ENCODE data around the gene TSPAN9. TPM values are rescaled to one million over a fixed set of nuclear protein-coding genes. Genes with fewer than 3 reads are reported as not detected.

The TSPAN9 gene
- total and polyA plus RNA-seq, 8 donors: 1.4 to 58.3 (median 7.9) TPM

DNA sequence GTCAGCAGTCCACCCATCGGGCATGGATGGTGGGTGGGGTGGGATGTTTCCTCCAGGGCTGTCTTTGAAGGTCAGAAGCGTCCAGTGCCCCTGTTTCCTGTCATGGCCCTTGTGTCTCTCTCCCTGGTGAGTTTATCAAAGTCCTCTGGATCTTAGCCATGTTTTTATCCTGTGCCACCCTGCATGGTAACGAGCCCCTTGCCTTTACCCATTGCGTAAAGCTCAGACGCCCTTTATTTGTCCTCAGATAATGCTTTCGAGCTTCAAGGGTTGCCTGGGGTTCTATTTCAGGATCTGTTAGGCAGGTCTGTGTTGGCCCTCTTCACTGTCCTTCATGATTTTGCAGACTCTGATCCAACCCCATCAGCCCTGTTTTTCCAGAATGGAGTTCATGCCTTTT, 172.9 kb downstream of the TSPAN9 start:
- TF ChIP-seq POLR2A (IDR thresholded peaks at IDR 0.05): no peak
- TF ChIP-seq EP300 (IDR thresholded peaks at IDR 0.05): no peak
- TF ChIP-seq, protein P1, sequence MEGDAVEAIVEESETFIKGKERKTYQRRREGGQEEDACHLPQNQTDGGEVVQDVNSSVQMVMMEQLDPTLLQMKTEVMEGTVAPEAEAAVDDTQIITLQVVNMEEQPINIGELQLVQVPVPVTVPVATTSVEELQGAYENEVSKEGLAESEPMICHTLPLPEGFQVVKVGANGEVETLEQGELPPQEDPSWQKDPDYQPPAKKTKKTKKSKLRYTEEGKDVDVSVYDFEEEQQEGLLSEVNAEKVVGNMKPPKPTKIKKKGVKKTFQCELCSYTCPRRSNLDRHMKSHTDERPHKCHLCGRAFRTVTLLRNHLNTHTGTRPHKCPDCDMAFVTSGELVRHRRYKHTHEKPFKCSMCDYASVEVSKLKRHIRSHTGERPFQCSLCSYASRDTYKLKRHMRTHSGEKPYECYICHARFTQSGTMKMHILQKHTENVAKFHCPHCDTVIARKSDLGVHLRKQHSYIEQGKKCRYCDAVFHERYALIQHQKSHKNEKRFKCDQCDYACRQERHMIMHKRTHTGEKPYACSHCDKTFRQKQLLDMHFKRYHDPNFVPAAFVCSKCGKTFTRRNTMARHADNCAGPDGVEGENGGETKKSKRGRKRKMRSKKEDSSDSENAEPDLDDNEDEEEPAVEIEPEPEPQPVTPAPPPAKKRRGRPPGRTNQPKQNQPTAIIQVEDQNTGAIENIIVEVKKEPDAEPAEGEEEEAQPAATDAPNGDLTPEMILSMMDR (IDR thresholded peaks at IDR 0.05): no peak
- TF ChIP-seq POLR2AphosphoS5 (IDR thresholded peaks at IDR 0.05): no peak
- H3K27me3 ChIP-seq: no peaks in the 10 kb centered on the region
- DNase-seq: no peak
- no peaks in the 10 kb centered on the region for H3K9me3 ChIP-seq
- 61 to 77% (median 65%) methylated on average over 6 of the region's 6 CpGs for WGBS, 5 donors
- intact Hi-C loops (cut with DNase I; ENCODE audit: low total_unique reads): no loop called here
- no peak overlapping the region for H3K4me3 ChIP-seq
- peak overlapping the region in 3 of 5 donors; percentile 14 to 86 (median 15) for H3K27ac ChIP-seq
- H3K4me1 ChIP-seq: peaks cover 9 to 67% (median 31%) of the 10 kb centered on the region in 4 donors
- H3K36me3 ChIP-seq: peaks cover 0 to 3% (median 2%) of the 10 kb centered on the region in 4 donors

DNA sequence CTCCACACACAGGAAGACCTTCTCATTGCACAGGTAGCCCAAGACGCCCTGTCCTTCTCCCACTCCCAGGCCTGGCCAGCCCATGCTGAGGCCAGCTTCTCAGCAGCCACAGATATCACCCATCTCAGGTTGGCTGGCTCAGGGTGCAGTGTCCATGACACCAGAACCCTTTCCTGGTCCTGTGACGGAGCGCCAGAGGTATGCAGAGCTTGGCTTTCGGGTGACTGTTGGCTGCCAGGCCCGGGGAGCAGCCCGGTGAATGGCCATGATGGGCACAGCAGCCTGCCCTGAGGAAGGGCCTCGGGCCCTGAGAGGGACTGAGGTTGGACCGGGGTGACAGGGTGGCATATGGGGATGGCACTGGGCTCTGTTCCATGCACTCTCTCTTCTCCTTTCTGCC, 173.4 kb downstream of the TSPAN9 start:
- no peaks in the 10 kb centered on the region for H3K27me3 ChIP-seq
- DNase-seq: no peak
- intact Hi-C loops (cut with DNase I; ENCODE audit: low total_unique reads): no loop called here
- no peak overlapping the region for H3K4me3 ChIP-seq
- TF ChIP-seq POLR2AphosphoS5 (IDR thresholded peaks at IDR 0.05) (no peak), EP300 (IDR thresholded peaks at IDR 0.05) (no peak), POLR2A (IDR thresholded peaks at IDR 0.05) (no peak)
- TF ChIP-seq, protein P1 (IDR thresholded peaks at IDR 0.05): no peak
- H3K4me1 ChIP-seq: peaks cover 9 to 67% (median 31%) of the 10 kb centered on the region in 4 donors
- no peaks in the 10 kb centered on the region for H3K36me3 ChIP-seq
- no peaks in the 10 kb centered on the region for H3K9me3 ChIP-seq
- H3K27ac ChIP-seq: peak overlapping the region in 3 of 5 donors; percentile 15 to 86 (median 69)
- WGBS, 5 donors: 76 to 93% (median 92%) methylated on average over 8 of the region's 8 CpGs

DNA sequence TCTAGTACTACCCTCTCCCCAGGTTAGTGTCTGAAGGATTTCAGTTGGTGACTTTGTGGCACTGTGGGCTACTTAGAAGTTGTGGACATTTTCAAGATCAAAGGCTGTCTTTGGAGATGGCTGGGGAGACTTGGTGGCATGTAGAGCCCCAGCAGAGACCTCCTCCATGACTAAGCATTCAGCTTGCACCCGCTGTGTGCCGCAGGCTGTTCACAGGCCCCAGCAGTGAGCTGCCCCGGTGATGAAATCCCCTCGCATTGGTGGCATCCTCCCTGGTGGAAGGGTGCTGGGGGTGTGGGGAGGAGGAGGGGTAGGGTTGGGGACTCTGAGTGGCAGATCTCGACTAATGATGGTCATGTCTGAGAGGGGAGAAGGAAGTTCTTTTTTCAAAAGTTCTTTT, 173.9 kb downstream of the TSPAN9 start:
- Histone ChIP-seq H3K4me3 (no peak overlapping the region), H3K27me3 (no peaks in the 10 kb centered on the region), H3K27ac (peak overlapping the region in 3 of 5 donors; percentile 52 to 86 (median 69)), H3K36me3 (no peaks in the 10 kb centered on the region), H3K4me1 (peaks cover 9 to 67% (median 31%) of the 10 kb centered on the region in 4 donors), H3K9me3 (no peaks in the 10 kb centered on the region)
- TF ChIP-seq POLR2AphosphoS5 (IDR thresholded peaks at IDR 0.05) (no peak), EP300 (IDR thresholded peaks at IDR 0.05) (no peak), POLR2A (IDR thresholded peaks at IDR 0.05) (no peak)
- TF ChIP-seq, protein P1 (IDR thresholded peaks at IDR 0.05): no peak
- no peak for DNase-seq
- intact Hi-C loops (cut with DNase I; ENCODE audit: low total_unique reads): no loop called here
- WGBS, 5 donors: 71 to 85% (median 75%) methylated on average over 5 of the region's 5 CpGs

DNA sequence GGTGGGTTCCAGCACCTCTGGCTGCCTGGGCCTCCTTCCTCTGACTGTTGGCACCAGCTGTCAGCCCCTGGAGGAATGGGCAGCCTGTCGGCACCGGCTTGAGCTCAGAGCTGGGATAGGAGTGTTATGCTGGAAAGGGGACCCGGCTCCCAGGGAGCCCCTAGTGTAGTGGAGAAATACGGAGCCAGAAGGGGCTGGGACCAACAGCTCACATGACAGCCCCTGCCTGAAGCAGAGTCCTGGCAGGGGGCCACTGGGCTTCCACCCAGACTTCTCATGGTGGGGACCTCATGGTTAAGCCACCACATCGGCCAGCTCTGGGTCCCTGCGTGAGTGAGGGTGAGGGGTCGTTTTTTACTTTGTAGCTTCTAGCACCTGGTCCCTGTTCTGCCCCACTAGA, 174.5 kb downstream of the TSPAN9 start:
- WGBS, 5 donors: 66 to 87% (median 74%) methylated on average over 6 to 7 of the region's 7 CpGs
- TF ChIP-seq POLR2AphosphoS5 (IDR thresholded peaks at IDR 0.05): no peak
- TF ChIP-seq, protein P1 (IDR thresholded peaks at IDR 0.05): no peak
- TF ChIP-seq POLR2A (IDR thresholded peaks at IDR 0.05): no peak
- no peak for TF ChIP-seq EP300 (IDR thresholded peaks at IDR 0.05)
- H3K4me1 ChIP-seq: peaks cover 9 to 67% (median 31%) of the 10 kb centered on the region in 4 donors
- intact Hi-C loops (cut with DNase I; ENCODE audit: low total_unique reads): no loop called here
- H3K27me3 ChIP-seq: no peaks in the 10 kb centered on the region
- peak in 1 of 2 donors; percentile 73 for DNase-seq
- no peak overlapping the region for H3K4me3 ChIP-seq
- peak overlapping the region in 4 of 5 donors; percentile 50 to 86 (median 60) for H3K27ac ChIP-seq
- H3K9me3 ChIP-seq: no peaks in the 10 kb centered on the region
- H3K36me3 ChIP-seq: no peaks in the 10 kb centered on the region
